Naive thymus-derived CD8-positive, alpha-beta T cell (primary cell): ENCODE measurements around the gene REEP1. TPM values are rescaled to one million over a fixed set of nuclear protein-coding genes. Genes with fewer than 3 reads are reported as not detected.

ENCODE experiments used
- ATAC-seq, 2 donors: fragments of 150-1000 bp; cut with Tn5 transposase in 1 of 2; sonication (Bioruptor Pico), chemical (Tn5 transposase) in 1 of 2; 1 replicate in 1 of 2; 2 replicates in 1 of 2; pipeline ENCODE4 v1.10.0; 2021; ENCODE audit warnings: mild to moderate bottlenecking in 2 of 2, moderate library complexity in 2 of 2
- POLR2A ChIA-PET: fragments of 350-600 bp; sonication (Branson Sonifier 250); formaldehyde crosslinking; loops from one replicate; lab custom pipeline; 2021; ENCODE audit warnings: antibody characterized with exemption; lab: Charles Lee
- DNase-seq, 10 donors: peaks; one replicate each; pipeline versions ENCODE4 v3.0.0 to v3.0.0-alpha.2; 2020 to 2022
- H3K27ac Mint-ChIP-seq, 10 donors: one replicate each; pipeline ENCODE4 v1.8.0; 2020 to 2022; ENCODE audit warnings: mild to moderate bottlenecking in 10 of 10, mixed read lengths in 10 of 10, moderate library complexity in 4 of 10, inconsistent platforms in 1 of 10
- H3K27me3 Mint-ChIP-seq, 5 donors: one replicate each; pipeline ENCODE4 v1.8.0; 2021 to 2022; ENCODE audit warnings: mixed read lengths in 5 of 5
- H3K36me3 Mint-ChIP-seq, 3 donors: one replicate each; pipeline ENCODE4 v1.8.0; 2020 to 2022; ENCODE audit warnings: mixed read lengths in 3 of 3, mild to moderate bottlenecking in 2 of 3, inconsistent platforms in 1 of 3
- H3K4me1 Mint-ChIP-seq, 4 donors: one replicate each; pipeline ENCODE4 v1.8.0; 2021 to 2022; ENCODE audit warnings: mixed read lengths in 4 of 4
- H3K4me3 Mint-ChIP-seq, 10 donors: one replicate each; pipeline ENCODE4 v1.8.0; 2020 to 2022; ENCODE audit warnings: mild to moderate bottlenecking in 10 of 10, mixed read lengths in 10 of 10, moderate library complexity in 6 of 10, inconsistent platforms in 1 of 10
- H3K9me3 Mint-ChIP-seq, 9 donors: one replicate each; pipeline ENCODE4 v1.8.0; 2020 to 2022; ENCODE audit warnings: mixed read lengths in 9 of 9, mild to moderate bottlenecking in 3 of 9, inconsistent platforms in 1 of 9, moderate library complexity in 1 of 9
- polyA plus RNA-seq, 3 donors: library from polyadenylated mRNA; unstranded; fragments of 300-500 nt; fragmentation: Illumina TruSeq; gene quantifications; one replicate each; pipeline ENCODE4 v1.2.3, GENCODE V29; 2021
- total RNA-seq, 8 experiments: library from RNA in 2 of 8; stranded (reverse) in 2 of 8; gene quantifications; one replicate each; pipeline ENCODE4 v1.2.3 and lab custom pipeline; 2021 to 2026

REEP1 gene
- total and polyA plus RNA-seq, 5 experiments from 2014 or later = 0.10 TPM; not detected in 4

- ATAC-seq = no peak
- Mint-ChIP-seq H3K9me3 (peaks cover 6 to 32% (median 17%) of the 10 kb centered on the region in 9 donors), H3K27ac (no peak overlapping the region)
Measured at GRCh38 chr2:86342488-86342887, 5.1 kb upstream of the REEP1 start.

GRCh38 chr2:86341470-86341869 lies 4.0 kb upstream of the REEP1 start:
- no peak overlapping the region for H3K4me3 Mint-ChIP-seq

More at GRCh38 chr2:86342488-86342887, 5.1 kb upstream of the REEP1 start:
- Mint-ChIP-seq H3K4me1 (peaks cover 4 to 8% (median 7%) of the 10 kb centered on the region in 4 donors), H3K4me3 (no peak overlapping the region), H3K36me3 (peaks cover 5 to 21% (median 14%) of the 10 kb centered on the region in 3 donors), H3K27me3 (peaks cover 35 to 55% (median 38%) of the 10 kb centered on the region in 5 donors)
- POLR2A ChIA-PET = no interaction called here
- no peak for DNase-seq

GRCh38 chr2:86338778-86339295 lies 1.4 kb upstream of the REEP1 start:
- POLR2A ChIA-PET = interaction anchor here (0.6 to 1.5 kb wide), 2 partner anchors 12 to 103 kb away, joined by 3 to 5 read pairs; no protein-coding TSS in a partner anchor
- Mint-ChIP-seq H3K4me1 (peaks cover 8 to 20% (median 17%) of the 10 kb centered on the region in 4 donors), H3K27ac (peak overlapping the region in 1 of 10 donors; percentile 13), H3K9me3 (peaks cover 6 to 32% (median 17%) of the 10 kb centered on the region in 9 donors), H3K36me3 (peaks cover 5 to 21% (median 14%) of the 10 kb centered on the region in 3 donors), H3K4me3 (peak overlapping the region in 4 of 10 donors; percentile 7 to 82 (median 40)), H3K27me3 (peaks cover 41 to 71% (median 58%) of the 10 kb centered on the region in 5 donors)
- no peak for DNase-seq
- no peak for ATAC-seq

More at GRCh38 chr2:86341470-86341869, 4.0 kb upstream of the REEP1 start:
- peaks cover 6 to 13% (median 12%) of the 10 kb centered on the region in 4 donors for H3K4me1 Mint-ChIP-seq
- H3K27ac Mint-ChIP-seq = no peak overlapping the region
- peaks cover 5 to 21% (median 14%) of the 10 kb centered on the region in 3 donors for H3K36me3 Mint-ChIP-seq
- H3K27me3 Mint-ChIP-seq = peaks cover 34 to 54% (median 40%) of the 10 kb centered on the region in 5 donors
- no peak for ATAC-seq
- POLR2A ChIA-PET = no interaction called here
- no peak for DNase-seq
- H3K9me3 Mint-ChIP-seq = peaks cover 6 to 32% (median 17%) of the 10 kb centered on the region in 9 donors

- Mint-ChIP-seq H3K4me3 (peak overlapping the region; percentile 70 to 88 (median 75)), H3K27ac (no peak overlapping the region), H3K36me3 (peaks cover 5 to 15% (median 10%) of the 10 kb centered on the region in 3 donors), H3K9me3 (peaks cover 3 to 18% (median 13%) of the 10 kb centered on the region in 9 donors), H3K27me3 (peaks cover 39 to 71% (median 54%) of the 10 kb centered on the region in 5 donors), H3K4me1 (peaks cover 8 to 20% (median 17%) of the 10 kb centered on the region in 4 donors)
- POLR2A ChIA-PET = interaction anchor here (0.5 to 2.1 kb wide), 2 partner anchors 23 to 105 kb away, joined by 3 to 11 read pairs; partner anchors contain the start of gene KDM3A
- DNase-seq (peak in 1 of 10 donors; percentile 6), ATAC-seq (peak; percentile 19 to 39)
Measured at GRCh38 chr2:86336675-86337243, 667 bp downstream of the REEP1 start.

- peaks cover 35 to 66% (median 49%) of the 10 kb centered on the region in 5 donors for H3K27me3 Mint-ChIP-seq
- H3K27ac Mint-ChIP-seq = no peak overlapping the region
- peaks cover 0 to 12% (median 6%) of the 10 kb centered on the region in 9 donors for H3K9me3 Mint-ChIP-seq
- peaks cover 8 to 20% (median 17%) of the 10 kb centered on the region in 4 donors for H3K4me1 Mint-ChIP-seq
- no peak for ATAC-seq
- no peak for DNase-seq
- peak overlapping the region; percentile 70 to 88 (median 75) for H3K4me3 Mint-ChIP-seq
- peaks cover 3 to 8% (median 5%) of the 10 kb centered on the region in 3 donors for H3K36me3 Mint-ChIP-seq
- POLR2A ChIA-PET = interaction anchor here (0.7 to 2.1 kb wide), 3 partner anchors 106 to 200 kb away, joined by 4 to 11 read pairs (median 4); partner anchors contain the start of gene KDM3A
Measured at GRCh38 chr2:86335865-86336674, 1.4 kb downstream of the REEP1 start.

- peaks cover 18 to 50% (median 36%) of the 10 kb centered on the region in 5 donors for H3K27me3 Mint-ChIP-seq
- no peak for ATAC-seq
- no peak overlapping the region for H3K27ac Mint-ChIP-seq
- peaks cover 8 to 19% (median 16%) of the 10 kb centered on the region in 4 donors for H3K4me1 Mint-ChIP-seq
- POLR2A ChIA-PET = no interaction called here
- no peak overlapping the region for H3K4me3 Mint-ChIP-seq
- peaks cover 0 to 4% (median 0%) of the 10 kb centered on the region in 9 donors for H3K9me3 Mint-ChIP-seq
- no peak for DNase-seq
- no peaks in the 10 kb centered on the region for H3K36me3 Mint-ChIP-seq
Measured at GRCh38 chr2:86333378-86333777, 4.0 kb downstream of the REEP1 start.

- DNase-seq = no peak
- H3K4me3 Mint-ChIP-seq = no peak overlapping the region
- ATAC-seq = no peak
- no peaks in the 10 kb centered on the region for H3K36me3 Mint-ChIP-seq
- peaks cover 13 to 43% (median 31%) of the 10 kb centered on the region in 5 donors for H3K27me3 Mint-ChIP-seq
- no peak overlapping the region for H3K27ac Mint-ChIP-seq
- POLR2A ChIA-PET = no interaction called here
- peaks cover 4 to 12% (median 10%) of the 10 kb centered on the region in 4 donors for H3K4me1 Mint-ChIP-seq
- no peaks in the 10 kb centered on the region for H3K9me3 Mint-ChIP-seq
Measured at GRCh38 chr2:86332654-86333053, 4.8 kb downstream of the REEP1 start.

- DNase-seq (no peak), ATAC-seq (no peak)
- Mint-ChIP-seq H3K9me3 (no peaks in the 10 kb centered on the region), H3K36me3 (no peaks in the 10 kb centered on the region), H3K27me3 (peaks cover 12 to 36% (median 29%) of the 10 kb centered on the region in 5 donors), H3K27ac (no peak overlapping the region), H3K4me3 (no peak overlapping the region), H3K4me1 (peaks cover 2 to 6% (median 5%) of the 10 kb centered on the region in 4 donors)
- POLR2A ChIA-PET = no interaction called here
Measured at GRCh38 chr2:86331384-86331783, 6.0 kb downstream of the REEP1 start.

- H3K27me3 Mint-ChIP-seq = peaks cover 3 to 23% (median 16%) of the 10 kb centered on the region in 5 donors
- no peaks in the 10 kb centered on the region for H3K36me3 Mint-ChIP-seq
- H3K4me3 Mint-ChIP-seq = no peak overlapping the region
- DNase-seq = no peak
- ATAC-seq = no peak
- POLR2A ChIA-PET = no interaction called here
- H3K27ac Mint-ChIP-seq = no peak overlapping the region
- H3K4me1 Mint-ChIP-seq = no peaks in the 10 kb centered on the region
- H3K9me3 Mint-ChIP-seq = no peaks in the 10 kb centered on the region
Measured at GRCh38 chr2:86330001-86330400, 7.4 kb downstream of the REEP1 start.

GRCh38 chr2:86323273-86324021 lies 14.0 kb downstream of the REEP1 start:
- H3K4me1 Mint-ChIP-seq = peaks cover 6 to 16% (median 11%) of the 10 kb centered on the region in 4 donors
- POLR2A ChIA-PET = no interaction called here
- ATAC-seq (no peak), DNase-seq (no peak)
- H3K9me3 Mint-ChIP-seq = no peaks in the 10 kb centered on the region
- H3K27me3 Mint-ChIP-seq = peaks cover 0 to 10% (median 1%) of the 10 kb centered on the region in 5 donors
- H3K4me3 Mint-ChIP-seq = no peak overlapping the region
- no peak overlapping the region for H3K27ac Mint-ChIP-seq
- no peaks in the 10 kb centered on the region for H3K36me3 Mint-ChIP-seq

- peaks cover 6 to 16% (median 11%) of the 10 kb centered on the region in 4 donors for H3K4me1 Mint-ChIP-seq
- peak overlapping the region; percentile 48 to 92 (median 83) for H3K27ac Mint-ChIP-seq
- peaks cover 0 to 6% (median 0%) of the 10 kb centered on the region in 5 donors for H3K27me3 Mint-ChIP-seq
- no peaks in the 10 kb centered on the region for H3K36me3 Mint-ChIP-seq
- H3K9me3 Mint-ChIP-seq = no peaks in the 10 kb centered on the region
- peak overlapping the region in 6 of 10 donors; percentile 1 to 68 (median 38) for H3K4me3 Mint-ChIP-seq
- ATAC-seq (peak in 1 of 2 donors; percentile 51), DNase-seq (peak in 3 of 10 donors; percentile 13 to 34 (median 15))
- POLR2A ChIA-PET = interaction anchor here (1.0 kb wide), 1 partner anchor 121 kb away, joined by 4 read pairs; the partner anchor contains the start of gene KDM3A
Measured at GRCh38 chr2:86319700-86320580, 17.5 kb downstream of the REEP1 start.
